Fibroblast of skin of left biceps (primary cell): ENCODE results near the gene PCDHB10.
"Not testable (repeated sequence)": the region's sequence is repeated elsewhere in the genome, so short reads cannot be mapped to it uniquely, and the experiment has no call there.

Experiments used
- DNase-seq, 2 experiments: peaks; one replicate each; pipeline ENCODE4 v3.0.0-alpha.2; 2013; ENCODE audit warnings: low read depth in 2 of 2

Gene PCDHB10

GRCh38 chr5:141186897-141187512, 5.1 kb upstream of the PCDHB10 start, which contains the start of gene PCDHB9:
PCDHB9 (plus strand) TSS chr5:141187161; CDS start chr5:141187319, 158 bp downstream.
- no peak for DNase-seq

- not testable (repeated sequence) for DNase-seq
Measured at GRCh38 chr5:141188682-141189081, 3.5 kb upstream of the PCDHB10 start.

GRCh38 chr5:141189131-141189530, 3.0 kb upstream of the PCDHB10 start:
- not testable (repeated sequence) for DNase-seq

- not testable (repeated sequence) for DNase-seq
Measured at GRCh38 chr5:141194332-141194731, 2.2 kb downstream of the PCDHB10 start.

- DNase-seq = no peak
Measured at GRCh38 chr5:141196363-141196762, 4.2 kb downstream of the PCDHB10 start.

GRCh38 chr5:141199359-141200235, 7.4 kb downstream of the PCDHB10 start, which contains the start of gene PCDHB11:
PCDHB11 (plus strand) TSS chr5:141199627; CDS start chr5:141199775, 148 bp downstream.
- no peak for DNase-seq

GRCh38 chr5:141201126-141201525, 9.0 kb downstream of the PCDHB10 start:
- not testable (repeated sequence) for DNase-seq

GRCh38 chr5:141201646-141202045, 9.5 kb downstream of the PCDHB10 start:
- DNase-seq = not testable (repeated sequence)

GRCh38 chr5:141208478-141208877, 16.3 kb downstream of the PCDHB10 start, which contains the start of gene PCDHB12:
PCDHB12 (plus strand) TSS chr5:141208719; CDS start chr5:141208908, 189 bp downstream.
- no peak for DNase-seq

GRCh38 chr5:141210281-141210680, 18.1 kb downstream of the PCDHB10 start:
- DNase-seq = not testable (repeated sequence)

- not testable (repeated sequence) for DNase-seq
Measured at GRCh38 chr5:141210849-141211248, 18.7 kb downstream of the PCDHB10 start.

GRCh38 chr5:141213656-141214339, 21.6 kb downstream of the PCDHB10 start, which contains the start of gene PCDHB13:
PCDHB13 (plus strand) TSS chr5:141213919; CDS start chr5:141214124, 205 bp downstream.
- not testable (repeated sequence) for DNase-seq

GRCh38 chr5:141214583-141214982, 22.4 kb downstream of the PCDHB10 start:
- not testable (repeated sequence) for DNase-seq

- not testable (repeated sequence) for DNase-seq
Measured at GRCh38 chr5:141215504-141215903, 23.4 kb downstream of the PCDHB10 start.

- DNase-seq = not testable (repeated sequence)
Measured at GRCh38 chr5:141216035-141216434, 23.9 kb downstream of the PCDHB10 start.

- DNase-seq = no peak
Measured at GRCh38 chr5:141223112-141223783, 31.1 kb downstream of the PCDHB10 start, which contains the start of gene PCDHB14. PCDHB14 (plus strand) TSS chr5:141223343; CDS start chr5:141223506, 163 bp downstream.

GRCh38 chr5:141224844-141225243, 32.7 kb downstream of the PCDHB10 start:
- DNase-seq = not testable (repeated sequence)

GRCh38 chr5:141225421-141225820, 33.3 kb downstream of the PCDHB10 start:
- not testable (repeated sequence) for DNase-seq

GRCh38 chr5:141234109-141234667, 42.0 kb downstream of the PCDHB10 start:
- DNase-seq = no peak

GRCh38 chr5:141235922-141236321, 43.8 kb downstream of the PCDHB10 start:
- not testable (repeated sequence) for DNase-seq
